Endodermal cell (in vitro differentiated cells): ENCODE measurements around the gene PHOX2A. TPM values are rescaled to one million over a fixed set of nuclear protein-coding genes. Genes with fewer than 3 reads are reported as not detected.

Experiments
- DNase-seq: peaks from one replicate; pipeline ENCODE4 v3.0.0-alpha.2; 2017
- H3K27ac ChIP-seq: 2 replicates; pipeline ENCODE4 v1.5.1; 2013; ENCODE audit warnings: mild to moderate bottlenecking, low read depth, low read length, moderate library complexity
- H3K27me3 ChIP-seq: 2 replicates; pipeline ENCODE4 v1.6.1; 2013; ENCODE audit warnings: mild to moderate bottlenecking, low read length, moderate library complexity; ENCODE audit not compliant: insufficient read depth, control insufficient read depth, poor library complexity, severe bottlenecking
- H3K36me3 ChIP-seq: 2 replicates; pipeline ENCODE4 v1.7.0; 2013; ENCODE audit warnings: mild to moderate bottlenecking, low read length, moderate library complexity; ENCODE audit not compliant: control insufficient read depth, insufficient read depth
- H3K4me1 ChIP-seq: one replicate; pipeline ENCODE4 v1.7.0; 2013; ENCODE audit warnings: low read length; ENCODE audit not compliant: control insufficient read depth, insufficient read depth
- H3K4me3 ChIP-seq: 2 replicates; pipeline ENCODE4 v1.5.1; 2013; ENCODE audit warnings: mild to moderate bottlenecking, low read length, moderate library complexity
- H3K9ac ChIP-seq: 2 replicates; pipeline ENCODE4 v1.6.1; 2013; ENCODE audit warnings: mild to moderate bottlenecking, low read length, moderate library complexity; ENCODE audit not compliant: poor library complexity, severe bottlenecking; ENCODE audit errors: extremely low read depth
- H3K9me3 ChIP-seq: 2 replicates; pipeline ENCODE4 v1.6.1; 2013; ENCODE audit warnings: mild to moderate bottlenecking, low read length, moderate library complexity; ENCODE audit not compliant: control insufficient read depth
- H3K27ac Mint-ChIP-seq: 2 replicates; pipeline ENCODE4 v1.8.0; 2020; ENCODE audit warnings: mixed read lengths
- H3K27me3 Mint-ChIP-seq: 2 replicates; pipeline ENCODE4 v1.8.0; 2021; ENCODE audit warnings: mild to moderate bottlenecking, mixed read lengths; ENCODE audit not compliant: insufficient read depth
- H3K36me3 Mint-ChIP-seq: 2 replicates; pipeline ENCODE4 v1.8.0; 2020; ENCODE audit warnings: low read depth, mixed read lengths
- H3K4me1 Mint-ChIP-seq: 2 replicates; pipeline ENCODE4 v1.8.0; 2020; ENCODE audit warnings: mixed read lengths
- H3K4me3 Mint-ChIP-seq: 2 replicates; pipeline ENCODE4 v1.8.0; 2020; ENCODE audit warnings: mild to moderate bottlenecking, moderate library complexity, mixed read lengths
- H3K9me3 Mint-ChIP-seq: 2 replicates; pipeline ENCODE4 v1.8.0; 2020; ENCODE audit warnings: mild to moderate bottlenecking, mixed read lengths
- WGBS, 2 experiments: methylation state at CpG; one replicate each; pipeline versions ENCODE4 v1.1.5 to v1.1.7; 2013; ENCODE audit warnings: missing lambda C conversion rate in 2 of 2, mixed read lengths in 1 of 2; ENCODE audit not compliant: insufficient coverage in 1 of 2, insufficient read length in 1 of 2; 5-methylcytosine and 5-hydroxymethylcytosine counted together
- total RNA-seq, 2 donors: library from RNA; stranded (reverse); fragmentation: NEBNext Ultra II Directional in 1 of 2; extraction: Animal tissue kit (Norgen Biotek cat#: 25700) in 1 of 2; gene quantifications; 2 replicates in 1 of 2; 3 replicates in 1 of 2; pipeline ENCODE4 v1.2.1, GENCODE V29; 2021
- TF ChIP-seq, protein P1 (sequence below): fragments of 200-600 bp; sonication (generic); conservative IDR thresholded peaks from 2 replicates; pipeline ENCODE4 v1.5.0; 2021; ENCODE audit warnings: antibody characterized with exemption, mild to moderate bottlenecking

PHOX2A gene
- total RNA-seq, 2 donors from 2014 or later = 0.92 TPM; not detected in 1

DNA sequence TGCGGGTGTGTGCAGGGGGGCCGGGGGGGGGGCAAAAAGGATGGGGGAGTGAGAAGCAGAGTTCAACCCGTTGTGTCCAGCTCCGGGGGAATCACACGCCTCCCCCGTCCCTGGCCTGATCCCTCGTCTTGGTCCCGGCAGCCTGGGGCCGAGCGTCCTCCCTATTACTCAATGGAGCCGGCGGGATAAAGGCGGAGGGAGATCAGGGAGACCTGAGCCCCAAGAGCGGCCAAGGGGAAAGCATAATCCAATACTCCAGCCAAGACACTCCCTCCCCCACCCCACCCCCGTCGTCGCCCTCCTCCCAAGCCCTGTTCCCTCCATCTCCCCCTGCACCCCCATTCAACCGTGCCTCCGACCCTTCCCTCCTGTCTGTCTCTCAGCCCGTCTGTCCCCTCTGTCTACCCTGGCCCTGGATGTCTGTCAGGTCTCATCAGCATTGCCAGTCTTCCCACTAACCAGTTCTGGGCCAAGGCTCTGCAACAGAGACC is 2.6 kb downstream of the PHOX2A start:
- peak; percentile 58 for DNase-seq
- H3K27me3 ChIP-seq = peaks cover 69% of the 10 kb centered on the region
- Mint-ChIP-seq H3K4me3 (no peak overlapping the region), H3K4me1 (peaks cover 19% of the 10 kb centered on the region), H3K36me3 (peaks cover 12% of the 10 kb centered on the region), H3K9me3 (no peaks in the 10 kb centered on the region), H3K27ac (no peak overlapping the region), H3K27me3 (peaks cover 45% of the 10 kb centered on the region)
- TF ChIP-seq, protein P1, sequence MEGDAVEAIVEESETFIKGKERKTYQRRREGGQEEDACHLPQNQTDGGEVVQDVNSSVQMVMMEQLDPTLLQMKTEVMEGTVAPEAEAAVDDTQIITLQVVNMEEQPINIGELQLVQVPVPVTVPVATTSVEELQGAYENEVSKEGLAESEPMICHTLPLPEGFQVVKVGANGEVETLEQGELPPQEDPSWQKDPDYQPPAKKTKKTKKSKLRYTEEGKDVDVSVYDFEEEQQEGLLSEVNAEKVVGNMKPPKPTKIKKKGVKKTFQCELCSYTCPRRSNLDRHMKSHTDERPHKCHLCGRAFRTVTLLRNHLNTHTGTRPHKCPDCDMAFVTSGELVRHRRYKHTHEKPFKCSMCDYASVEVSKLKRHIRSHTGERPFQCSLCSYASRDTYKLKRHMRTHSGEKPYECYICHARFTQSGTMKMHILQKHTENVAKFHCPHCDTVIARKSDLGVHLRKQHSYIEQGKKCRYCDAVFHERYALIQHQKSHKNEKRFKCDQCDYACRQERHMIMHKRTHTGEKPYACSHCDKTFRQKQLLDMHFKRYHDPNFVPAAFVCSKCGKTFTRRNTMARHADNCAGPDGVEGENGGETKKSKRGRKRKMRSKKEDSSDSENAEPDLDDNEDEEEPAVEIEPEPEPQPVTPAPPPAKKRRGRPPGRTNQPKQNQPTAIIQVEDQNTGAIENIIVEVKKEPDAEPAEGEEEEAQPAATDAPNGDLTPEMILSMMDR = no peak
- no peak overlapping the region for H3K27ac ChIP-seq
- no peak overlapping the region for H3K9ac ChIP-seq
- H3K36me3 ChIP-seq = peaks cover 23% of the 10 kb centered on the region
- no peak overlapping the region for H3K4me3 ChIP-seq
- 50 to 59% methylated on average over 8 to 19 of the region's 20 CpGs for WGBS, 2 experiments
- no peaks in the 10 kb centered on the region for H3K9me3 ChIP-seq
- H3K4me1 ChIP-seq = no peaks in the 10 kb centered on the region

DNA sequence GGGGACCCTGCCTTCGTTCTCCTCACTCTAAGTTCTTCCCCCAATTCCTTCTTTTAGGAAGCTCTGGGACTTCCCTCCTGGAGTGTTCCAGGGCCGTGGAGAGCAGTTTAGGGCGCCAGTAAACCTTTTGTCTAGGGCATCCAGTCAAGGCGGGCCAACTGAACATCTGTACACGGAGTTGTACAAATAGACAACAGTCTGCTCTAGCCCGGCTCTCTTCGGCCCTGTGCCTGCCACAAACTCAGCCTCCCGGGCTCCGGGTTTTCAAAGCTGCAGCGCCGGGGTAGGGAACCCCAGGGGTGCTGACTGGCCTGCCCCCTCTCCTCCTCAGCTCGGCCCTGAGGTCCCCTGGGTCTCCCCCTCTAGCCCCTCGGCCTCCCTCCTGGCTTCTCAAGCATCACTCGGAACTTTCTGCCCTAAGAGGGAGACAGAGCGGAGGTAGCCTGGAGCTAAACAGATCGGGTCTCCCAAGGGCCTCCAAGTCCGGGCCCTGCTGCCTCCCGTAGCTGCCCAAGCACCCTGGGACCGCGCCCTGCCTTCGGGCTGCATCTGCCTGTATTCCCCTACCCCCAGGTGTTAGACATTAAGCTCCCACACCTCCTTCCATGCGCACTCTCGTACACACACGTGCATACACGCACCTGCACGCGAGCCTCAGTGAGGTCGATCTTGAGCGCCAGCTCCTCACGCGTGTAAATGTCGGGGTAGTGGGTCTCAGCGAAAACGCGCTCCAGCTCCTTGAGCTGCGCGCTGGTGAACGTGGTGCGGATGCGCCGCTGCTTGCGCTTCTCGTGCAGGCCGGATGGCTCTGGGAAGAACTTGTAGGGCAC is 3.3 kb downstream of the PHOX2A start:
- WGBS, 2 experiments = 52 to 62% methylated on average over 29 to 44 of the region's 44 CpGs
- Histone ChIP-seq H3K4me3 (no peak overlapping the region), H3K9ac (no peak overlapping the region), H3K9me3 (no peaks in the 10 kb centered on the region), H3K4me1 (no peaks in the 10 kb centered on the region), H3K27ac (no peak overlapping the region), H3K27me3 (peaks cover 63% of the 10 kb centered on the region), H3K36me3 (peaks cover 28% of the 10 kb centered on the region)
- TF ChIP-seq, protein P1 = no peak
- Mint-ChIP-seq H3K27me3 (peaks cover 45% of the 10 kb centered on the region), H3K9me3 (no peaks in the 10 kb centered on the region), H3K36me3 (peaks cover 16% of the 10 kb centered on the region), H3K4me1 (peaks cover 19% of the 10 kb centered on the region), H3K4me3 (peak overlapping the region; percentile 48), H3K27ac (no peak overlapping the region)
- DNase-seq = peak; percentile 63

DNA sequence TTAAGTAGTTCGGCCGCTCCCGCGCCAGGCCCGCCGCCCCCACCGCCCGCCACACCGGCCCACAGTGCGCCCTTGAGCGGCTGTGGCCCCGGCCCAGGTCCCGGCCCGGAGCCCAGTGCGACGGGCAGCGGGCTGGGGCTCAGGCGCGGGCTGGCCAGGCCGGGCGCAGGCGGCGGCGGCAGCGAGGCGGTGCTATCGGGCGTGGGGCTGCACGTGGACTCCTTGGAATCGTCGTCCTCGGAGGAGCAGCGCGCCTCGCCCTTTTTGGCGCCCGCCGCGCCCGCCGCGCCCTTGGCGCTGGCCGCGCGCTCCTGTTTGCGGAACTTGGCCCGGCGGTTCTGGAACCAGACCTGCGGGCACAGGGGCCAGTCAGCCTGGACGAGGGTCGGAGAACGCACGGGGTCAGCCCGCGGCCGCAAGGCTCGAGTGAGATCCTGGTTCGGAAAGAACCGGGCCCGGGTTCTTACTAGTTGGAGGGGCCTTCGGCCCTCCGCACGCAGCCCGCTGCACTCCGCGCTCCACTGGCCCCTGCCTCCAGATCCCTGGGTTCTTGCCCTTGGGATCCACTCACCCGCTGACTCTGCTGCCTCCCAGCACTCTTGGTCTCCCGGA is 4.0 kb downstream of the PHOX2A start:
- H3K4me3 ChIP-seq = no peak overlapping the region
- WGBS, 2 experiments = 18 to 21% methylated on average over 42 to 69 of the region's 69 CpGs

More for the DNA sequence above, 4.0 kb downstream of the PHOX2A start:
- H3K4me1 ChIP-seq = no peaks in the 10 kb centered on the region
- H3K27me3 ChIP-seq = peaks cover 56% of the 10 kb centered on the region
- no peak overlapping the region for H3K9ac ChIP-seq
- Mint-ChIP-seq H3K9me3 (no peaks in the 10 kb centered on the region), H3K27ac (no peak overlapping the region), H3K36me3 (peaks cover 20% of the 10 kb centered on the region), H3K4me3 (peak overlapping the region; percentile 55), H3K4me1 (peaks cover 19% of the 10 kb centered on the region), H3K27me3 (peaks cover 45% of the 10 kb centered on the region)
- no peaks in the 10 kb centered on the region for H3K9me3 ChIP-seq
- DNase-seq = peak; percentile 74
- H3K27ac ChIP-seq = no peak overlapping the region
- peaks cover 36% of the 10 kb centered on the region for H3K36me3 ChIP-seq
- TF ChIP-seq, protein P1 = no peak
